GM12864 (cell line): ENCODE data around the gene COMMD7.

ENCODE experiments used
- DNase-seq: peaks from one replicate; pipeline ENCODE4 v3.0.0-alpha.2; 2011; ENCODE audit warnings: low read depth
- H3K4me3 ChIP-seq: 2 replicates; pipeline ENCODE4 v1.5.1; 2011; ENCODE audit warnings: mild to moderate bottlenecking, low read depth, low read length, control low read depth
- TF ChIP-seq, protein P1 (sequence below): IDR thresholded peaks from 2 replicates; pipeline ENCODE4 v1.5.1; 2011; ENCODE audit warnings: low read depth, mild to moderate bottlenecking, moderate library complexity, low read length, control low read depth, inconsistent platforms; ENCODE audit errors: missing control alignments

The COMMD7 gene

DNA sequence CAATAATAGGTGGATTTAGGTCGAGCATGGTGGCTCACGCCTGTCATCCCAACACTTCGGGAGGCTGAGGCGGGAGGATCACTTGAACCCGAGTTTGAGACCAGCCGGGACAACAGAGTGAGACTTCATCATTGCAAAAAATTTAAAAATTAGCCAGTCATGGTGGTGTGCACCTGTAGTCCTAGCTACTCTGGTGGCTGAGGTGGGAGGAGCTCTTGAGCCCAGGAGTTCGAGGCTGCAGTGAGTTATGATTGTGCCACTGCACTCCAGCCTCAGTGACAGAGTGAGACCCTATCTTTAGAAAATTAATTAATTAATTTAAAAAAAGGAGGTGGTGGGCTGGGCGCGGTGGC lies 56.1 kb downstream of the COMMD7 start:
- no peak overlapping the region for H3K4me3 ChIP-seq
- TF ChIP-seq, protein P1, sequence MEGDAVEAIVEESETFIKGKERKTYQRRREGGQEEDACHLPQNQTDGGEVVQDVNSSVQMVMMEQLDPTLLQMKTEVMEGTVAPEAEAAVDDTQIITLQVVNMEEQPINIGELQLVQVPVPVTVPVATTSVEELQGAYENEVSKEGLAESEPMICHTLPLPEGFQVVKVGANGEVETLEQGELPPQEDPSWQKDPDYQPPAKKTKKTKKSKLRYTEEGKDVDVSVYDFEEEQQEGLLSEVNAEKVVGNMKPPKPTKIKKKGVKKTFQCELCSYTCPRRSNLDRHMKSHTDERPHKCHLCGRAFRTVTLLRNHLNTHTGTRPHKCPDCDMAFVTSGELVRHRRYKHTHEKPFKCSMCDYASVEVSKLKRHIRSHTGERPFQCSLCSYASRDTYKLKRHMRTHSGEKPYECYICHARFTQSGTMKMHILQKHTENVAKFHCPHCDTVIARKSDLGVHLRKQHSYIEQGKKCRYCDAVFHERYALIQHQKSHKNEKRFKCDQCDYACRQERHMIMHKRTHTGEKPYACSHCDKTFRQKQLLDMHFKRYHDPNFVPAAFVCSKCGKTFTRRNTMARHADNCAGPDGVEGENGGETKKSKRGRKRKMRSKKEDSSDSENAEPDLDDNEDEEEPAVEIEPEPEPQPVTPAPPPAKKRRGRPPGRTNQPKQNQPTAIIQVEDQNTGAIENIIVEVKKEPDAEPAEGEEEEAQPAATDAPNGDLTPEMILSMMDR = no peak
- DNase-seq = no peak

DNA sequence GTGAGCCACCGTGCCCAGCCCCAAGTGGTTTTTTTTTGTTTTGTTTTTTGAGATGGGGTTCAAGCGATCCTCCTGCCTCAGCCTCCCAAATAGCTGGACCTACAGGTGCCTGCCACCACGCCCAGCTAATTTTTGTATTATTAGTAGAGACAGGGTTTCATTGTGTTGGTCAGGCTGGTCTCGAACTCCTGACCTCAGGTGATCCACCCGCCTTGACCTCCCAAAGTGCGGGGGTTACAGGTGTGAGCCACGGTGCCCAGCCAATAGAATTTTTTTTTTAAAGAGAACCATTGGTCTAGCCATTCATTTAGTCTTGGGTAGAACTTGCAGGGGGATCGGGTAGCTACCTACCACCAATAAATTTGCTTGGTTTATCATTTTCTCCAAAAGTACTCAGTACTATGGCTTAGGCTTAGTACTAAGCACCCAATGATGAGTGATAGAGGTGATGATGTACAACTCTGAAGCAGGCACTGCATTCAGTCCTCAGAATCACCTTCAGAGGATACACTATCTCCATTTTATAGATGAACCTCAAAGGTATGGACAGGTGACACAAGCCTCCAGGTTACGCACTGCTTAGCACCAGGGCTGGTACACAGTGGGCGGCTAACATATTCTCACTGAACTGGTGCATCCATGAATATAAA lies 56.6 kb downstream of the COMMD7 start:
- TF ChIP-seq, protein P1 = no peak
- no peak for DNase-seq
- H3K4me3 ChIP-seq = no peak overlapping the region

DNA sequence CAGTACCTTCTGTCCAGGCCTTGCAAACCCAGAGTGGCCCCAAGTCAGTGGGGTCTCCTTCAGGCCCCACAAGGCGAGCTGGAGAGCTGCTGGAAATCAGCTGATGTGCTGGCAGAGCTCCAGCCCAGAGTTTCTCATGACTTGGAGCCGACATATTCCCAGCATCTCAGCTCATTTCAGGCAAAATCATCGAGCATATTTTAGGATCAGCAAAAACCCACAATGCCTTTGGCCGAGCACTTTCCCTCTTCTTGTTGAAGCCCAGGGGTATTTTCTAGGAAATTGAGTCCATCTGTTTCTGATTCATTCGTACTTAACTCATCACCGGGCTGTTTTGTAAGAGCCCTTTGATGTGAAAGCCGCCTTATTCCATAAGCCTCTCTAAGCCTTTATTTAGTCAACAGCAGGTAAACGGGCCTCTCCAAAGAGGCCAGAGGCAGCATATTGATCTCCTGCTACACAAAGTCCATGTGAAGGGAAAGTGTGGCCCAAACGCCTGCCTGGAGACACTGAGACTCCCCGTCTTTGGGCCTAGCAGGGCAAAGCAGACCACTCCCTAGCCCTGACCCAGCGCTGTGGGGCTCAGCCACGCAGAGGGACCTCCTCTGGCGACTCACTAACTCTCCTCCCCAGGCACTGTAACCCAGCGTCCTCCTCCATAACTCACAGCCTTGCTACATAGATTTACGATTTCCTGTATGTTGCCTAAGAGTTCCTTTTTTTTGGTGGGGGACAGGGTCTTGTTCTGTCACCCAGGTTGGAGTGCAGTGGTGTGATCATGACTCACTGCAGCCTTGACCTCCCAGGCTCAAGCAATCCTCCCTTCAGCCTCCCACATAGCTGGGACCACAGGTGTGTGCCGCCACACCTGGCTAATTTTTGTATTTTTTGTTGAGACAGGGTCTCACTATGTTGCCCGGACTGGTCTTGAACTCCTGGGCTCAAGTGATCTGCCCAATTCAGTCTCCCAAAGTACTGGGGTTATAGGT lies 57.4 kb downstream of the COMMD7 start:
- TF ChIP-seq, protein P1 = no peak
- no peak overlapping the region for H3K4me3 ChIP-seq
- DNase-seq = no peak

DNA sequence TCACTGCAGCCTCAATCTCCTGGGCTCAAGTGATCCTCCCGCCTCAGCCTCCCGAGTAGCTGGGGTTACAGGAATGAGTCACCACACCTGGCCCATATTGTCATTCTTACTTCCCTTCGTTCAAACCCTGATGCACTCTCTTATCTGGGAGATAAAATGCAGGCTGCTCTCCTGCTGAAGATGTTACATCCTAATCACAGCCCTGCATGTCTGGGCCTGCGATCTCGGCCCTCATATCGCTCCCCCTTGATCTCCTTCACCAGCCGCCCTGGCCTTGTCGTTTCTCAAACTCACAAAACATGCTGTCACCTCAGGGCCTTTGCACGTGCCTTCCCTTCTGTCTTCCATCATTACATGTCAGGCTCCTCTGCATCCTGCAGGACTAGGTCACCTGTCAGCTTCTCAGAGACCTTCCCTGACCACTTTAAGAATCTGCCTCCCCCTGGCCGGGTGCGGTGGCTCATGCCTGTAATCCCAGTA lies 60.7 kb downstream of the COMMD7 start:
- DNase-seq = no peak
- TF ChIP-seq, protein P1 = no peak
- no peak overlapping the region for H3K4me3 ChIP-seq

DNA sequence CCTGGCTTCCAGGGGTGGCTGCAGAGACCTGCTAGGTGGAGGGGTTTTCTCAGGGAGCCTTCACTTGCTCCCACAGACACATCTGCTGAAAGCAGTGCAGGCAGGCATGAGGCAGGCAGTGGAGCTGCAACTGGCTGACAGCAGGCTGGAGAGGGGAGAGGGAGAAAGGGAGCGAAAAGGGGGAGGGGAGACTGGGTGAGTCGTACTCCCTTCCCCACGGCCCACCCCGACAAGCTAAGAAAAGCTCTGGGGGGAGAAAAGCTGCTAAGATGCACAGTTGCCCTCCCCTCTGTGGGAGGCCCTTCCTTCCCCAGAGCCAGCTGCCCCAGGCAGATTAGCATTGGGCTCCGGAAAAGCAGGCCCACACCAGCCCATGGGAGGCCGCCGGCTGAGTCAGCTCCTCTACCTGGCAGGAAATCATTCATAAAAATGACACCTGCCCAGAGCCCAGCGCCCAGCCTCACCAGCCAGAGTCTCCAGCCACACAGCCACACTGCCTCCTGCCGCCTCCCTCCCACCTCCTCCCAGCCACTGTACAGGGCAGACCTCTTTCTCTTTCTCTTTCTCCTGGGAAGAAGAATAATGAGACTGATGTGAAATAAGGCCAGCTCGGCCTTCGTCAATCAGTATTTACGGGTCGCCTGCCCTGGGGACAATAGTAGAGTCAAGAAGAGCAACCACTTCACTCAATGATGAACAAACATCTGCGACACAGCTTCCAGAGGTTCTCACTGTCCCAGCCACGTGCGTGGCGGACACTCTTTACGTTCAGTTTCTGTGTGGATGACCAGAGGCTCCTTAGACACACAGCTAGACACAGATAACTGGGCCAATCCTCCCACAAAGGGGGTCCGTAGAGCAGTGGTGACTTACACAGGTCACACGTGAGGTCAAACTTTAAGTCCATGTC lies 61.8 kb downstream of the COMMD7 start:
- TF ChIP-seq, protein P1 = no peak
- DNase-seq = no peak
- H3K4me3 ChIP-seq = no peak overlapping the region

DNA sequence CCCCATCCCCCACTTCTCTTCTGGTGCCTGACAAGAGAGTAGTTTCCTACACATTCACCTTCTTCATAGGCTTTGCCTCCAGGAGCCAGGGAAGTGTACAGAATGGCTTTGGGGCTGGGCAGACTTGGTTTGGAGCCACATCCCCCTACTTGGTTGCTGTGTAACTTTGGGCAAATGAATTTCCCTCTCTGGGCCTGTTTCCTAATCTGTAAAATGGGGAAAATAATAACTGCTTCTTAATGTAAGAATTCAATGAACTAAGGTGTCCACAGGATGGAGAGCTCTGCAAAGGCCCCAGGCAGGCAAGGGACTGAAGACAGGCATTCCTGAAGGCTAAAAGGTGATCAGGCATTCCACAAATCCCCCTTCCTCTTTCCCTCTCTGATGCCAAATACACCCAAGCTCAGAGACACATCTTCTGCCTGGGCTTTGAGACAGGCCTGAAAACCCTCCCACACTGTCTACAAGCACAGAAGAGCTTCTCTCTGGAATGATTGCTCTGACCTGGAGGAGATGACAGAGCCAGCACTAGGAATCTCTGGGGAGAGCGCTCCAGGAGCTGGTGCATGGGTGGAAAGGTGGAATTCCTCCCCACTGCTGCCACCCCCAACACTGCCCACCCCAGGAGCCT lies 62.6 kb downstream of the COMMD7 start:
- no peak overlapping the region for H3K4me3 ChIP-seq
- TF ChIP-seq, protein P1 = no peak
- no peak for DNase-seq
